IMR-90 (cell line): Measurements from ENCODE around the gene LYSMD4. TPM values are rescaled to one million over a fixed set of nuclear protein-coding genes. Genes with fewer than 3 reads are reported as not detected.

ENCODE experiments used
- ATAC-seq: fragments of 200-7000 bp; cut with Tn5 transposase; 2 replicates; pipeline ENCODE4 v1.9.1; 2020; ENCODE audit warnings: low read depth, mild to moderate bottlenecking, moderate library complexity
- BruUV-seq: library from RNA; stranded (reverse); fragments of 400-500 nt; replicated peaks from 2 replicates; lab custom pipeline; 2021; lab: Mats Ljungman, UMichigan
- CTCF ChIA-PET: fragments of 300-600 bp; formaldehyde crosslinking; extraction: SDS; loops from one replicate; lab custom pipeline; 2021; ENCODE audit warnings: antibody characterized with exemption; lab: Yijun Ruan, JAX
- POLR2A ChIA-PET: fragments of 300-600 bp; sonication (Branson Sonifier 250); formaldehyde crosslinking; loops from one replicate; lab custom pipeline; 2022; ENCODE audit warnings: antibody characterized with exemption; ENCODE audit not compliant: unreplicated experiment; lab: Charles Lee
- DNase-seq: peaks from one replicate; pipeline ENCODE4 v3.0.0; 2013
- H2AFZ ChIP-seq: replicated peaks from 2 replicates; pipeline ENCODE3; 2013; ENCODE audit warnings: low read length, mild to moderate bottlenecking; ENCODE audit not compliant: poor library complexity
- H2AK5ac ChIP-seq: 2 replicates; pipeline ENCODE4 v1.6.1; 2013; ENCODE audit warnings: low read depth, low read length, inconsistent platforms
- H2AK9ac ChIP-seq: replicated peaks from 2 replicates; pipeline ENCODE3; 2013; ENCODE audit warnings: mild to moderate bottlenecking, low read depth, low read length, moderate library complexity; ENCODE audit not compliant: poor library complexity
- H2BK120ac ChIP-seq: 2 replicates; pipeline ENCODE4 v1.6.1; 2013; ENCODE audit warnings: low read depth, low read length, inconsistent platforms
- H2BK15ac ChIP-seq: 3 replicates; pipeline ENCODE4 v1.6.1; 2013; ENCODE audit warnings: low read depth, low read length, inconsistent platforms
- H2BK20ac ChIP-seq: 2 replicates; pipeline ENCODE4 v1.6.1; 2013; ENCODE audit warnings: low read depth, mild to moderate bottlenecking, inconsistent platforms, low read length, moderate library complexity
- H2BK5ac ChIP-seq: 2 replicates; pipeline ENCODE4 v1.6.1; 2013; ENCODE audit warnings: mild to moderate bottlenecking, low read depth, low read length, inconsistent platforms; ENCODE audit not compliant: poor library complexity, severe bottlenecking
- H3K14ac ChIP-seq: replicated peaks from 2 replicates; pipeline ENCODE4 v1.6.1; 2013; ENCODE audit warnings: low read depth, low read length, inconsistent platforms
- H3K18ac ChIP-seq: 2 replicates; pipeline ENCODE4 v1.6.1; 2013; ENCODE audit warnings: low read depth, low read length, control low read depth
- H3K23ac ChIP-seq: 2 replicates; pipeline ENCODE4 v1.6.1; 2013; ENCODE audit warnings: low read depth, low read length, inconsistent platforms
- H3K27ac ChIP-seq: 2 replicates; pipeline ENCODE4 v1.5.1; 2013; ENCODE audit warnings: mild to moderate bottlenecking, control low read depth, low read length; ENCODE audit not compliant: insufficient read depth
- H3K27me3 ChIP-seq: 2 replicates; pipeline ENCODE4 v1.6.1; 2013; ENCODE audit warnings: low read length; ENCODE audit not compliant: control insufficient read depth, insufficient read depth
- H3K36me3 ChIP-seq: 2 replicates; pipeline ENCODE4 v1.6.1; 2013; ENCODE audit warnings: low read length, mixed read lengths; ENCODE audit not compliant: control insufficient read depth, insufficient read depth
- H3K4ac ChIP-seq: 2 replicates; pipeline ENCODE4 v1.6.1; 2013; ENCODE audit warnings: low read depth, low read length, inconsistent platforms
- H3K4me1 ChIP-seq: 2 replicates; pipeline ENCODE4 v1.6.1; 2013; ENCODE audit warnings: low read length, mixed read lengths; ENCODE audit not compliant: control insufficient read depth, insufficient read depth
- H3K4me2 ChIP-seq: 2 replicates; pipeline ENCODE4 v1.6.1; 2013; ENCODE audit warnings: low read depth, mild to moderate bottlenecking, control low read depth, low read length, moderate library complexity
- H3K4me3 ChIP-seq: 2 replicates; pipeline ENCODE4 v1.5.1; 2013; ENCODE audit warnings: low read depth, mild to moderate bottlenecking, control low read depth, low read length, moderate library complexity; ENCODE audit not compliant: insufficient read depth
- H3K56ac ChIP-seq: 2 replicates; pipeline ENCODE4 v1.6.1; 2013; ENCODE audit warnings: low read length, inconsistent platforms; ENCODE audit not compliant: insufficient read depth; ENCODE audit errors: extremely low read depth
- H3K79me1 ChIP-seq, 2 experiments: 2 replicates each; pipeline ENCODE4 v1.6.1; 2013; ENCODE audit warnings: low read length in 2 of 2, inconsistent platforms in 1 of 2, low read depth in 1 of 2
- H3K9ac ChIP-seq: 2 replicates; pipeline ENCODE4 v1.6.1; 2013; ENCODE audit warnings: low read depth, low read length, control low read depth
- H3K9me1 ChIP-seq: 2 replicates; pipeline ENCODE4 v1.6.1; 2013; ENCODE audit warnings: low read length, inconsistent platforms; ENCODE audit not compliant: insufficient read depth
- H3K9me3 ChIP-seq: 2 replicates; pipeline ENCODE4 v1.6.1; 2013; ENCODE audit warnings: low read length; ENCODE audit not compliant: control insufficient read depth, insufficient read depth
- H4K20me1 ChIP-seq: 2 replicates; pipeline ENCODE4 v1.6.1; 2013; ENCODE audit warnings: low read length, inconsistent platforms; ENCODE audit not compliant: insufficient read depth
- H4K5ac ChIP-seq: 2 replicates; pipeline ENCODE4 v1.6.1; 2013; ENCODE audit warnings: mild to moderate bottlenecking, low read depth, low read length, control low read depth
- H4K8ac ChIP-seq, 2 experiments: 2 replicates each; pipeline ENCODE4 v1.6.1; 2013; ENCODE audit warnings: low read depth in 2 of 2, low read length in 2 of 2, control low read depth in 1 of 2, inconsistent platforms in 1 of 2
- H4K91ac ChIP-seq: 2 replicates; pipeline ENCODE4 v1.6.1; 2013; ENCODE audit warnings: low read depth, low read length, inconsistent platforms; ENCODE audit not compliant: insufficient read depth
- BHLHE40 ChIP-seq: fragments of 150-350 bp; IDR thresholded peaks from 2 replicates; pipeline ENCODE4 v1.6.1; 2016; ENCODE audit warnings: mild to moderate bottlenecking, low read depth, low read length
- CHD1 ChIP-seq: IDR thresholded peaks from 2 replicates; pipeline ENCODE4 v1.6.1; 2012; ENCODE audit warnings: low read depth, low read length, improper control_type of control experiment
- CTCF ChIP-seq: conservative IDR thresholded peaks from 2 replicates; pipeline ENCODE4 v1.5.1; 2012; ENCODE audit warnings: mild to moderate bottlenecking, low read depth, low read length, improper control_type of control experiment
- MXI1 ChIP-seq: IDR thresholded peaks from 2 replicates; pipeline ENCODE4 v1.6.1; 2012; ENCODE audit warnings: low read depth, mild to moderate bottlenecking, low read length, moderate library complexity, borderline replicate concordance
- WGBS, 2 experiments: methylation state at CpG; one replicate each; pipeline versions ENCODE4 v1.1.5 to v1.1.7; 2013; ENCODE audit warnings: missing lambda C conversion rate in 2 of 2; ENCODE audit not compliant: insufficient read length in 1 of 2; ENCODE audit errors: extremely low coverage in 2 of 2; 5-methylcytosine and 5-hydroxymethylcytosine counted together
- dilution Hi-C: fragments of 300-500 bp; cut with HindIII; formaldehyde crosslinking; loops from one replicate; pipeline ENCODE4 v1.14.3; 2018; ENCODE audit warnings: low sequenced_read_pairs; ENCODE audit not compliant: unreplicated experiment
- in situ Hi-C: fragments of 300-500 bp; cut with MboI; formaldehyde crosslinking; loops from 3 replicates; pipeline ENCODE4 v1.14.3; 2019; ENCODE audit warnings: low sequenced_read_pairs, inconsistent platforms, mixed read lengths
- intact Hi-C: fragments of 100-400 bp; cut with micrococcal nuclease; formaldehyde crosslinking; loops from 2 replicates; pipeline ENCODE4 v1.10.0; 2022
- polyA plus RNA-seq, 3 experiments: library from polyadenylated mRNA; depleted of rRNA; stranded (reverse); fragments of >200 nt; gene quantifications; 2 replicates each; pipeline ENCODE4 v1.2.3, GENCODE V29; 2012; ENCODE audit warnings: low replicate concordance in 1 of 3
- total RNA-seq: library from RNA; depleted of rRNA; stranded (reverse); fragments of >200 nt; gene quantifications from 2 replicates; pipeline ENCODE4 v1.2.3, GENCODE V29; 2012

The LYSMD4 gene
- total and polyA plus RNA-seq, 2 of the 4 experiments (the other 2 are of a cell fraction), result 4.5 to 5.0 TPM

- no peak for ATAC-seq
Observed at GRCh38 chr15:99692825-99693224, 40.4 kb downstream of the LYSMD4 start.

More at GRCh38 chr15:99692825-99693224, 40.4 kb downstream of the LYSMD4 start:
- no peak overlapping the region for H3K27ac ChIP-seq
- H3K9ac ChIP-seq, result no peak overlapping the region
- no peak overlapping the region for H3K14ac ChIP-seq
- H4K91ac ChIP-seq, result no peak overlapping the region
- H4K20me1 ChIP-seq, result no peaks in the 10 kb centered on the region
- no peak overlapping the region for H4K8ac ChIP-seq
- H3K9me3 ChIP-seq, result no peaks in the 10 kb centered on the region
- H2AFZ ChIP-seq, result no peak overlapping the region
- no TSS peak for BruUV-seq
- no peak overlapping the region for H3K4me3 ChIP-seq
- H2AK5ac ChIP-seq, result no peak overlapping the region
- H3K23ac ChIP-seq, result no peak overlapping the region
- DNase-seq, result no peak
- peaks cover 21% of the 10 kb centered on the region for H3K36me3 ChIP-seq
- H3K4ac ChIP-seq, result no peak overlapping the region
- no peak overlapping the region for H3K18ac ChIP-seq
- H2BK20ac ChIP-seq, result no peak overlapping the region
- H2AK9ac ChIP-seq, result no peak overlapping the region
- no peak overlapping the region for H3K4me2 ChIP-seq
- H3K9me1 ChIP-seq, result peaks cover 4% of the 10 kb centered on the region; the same call in 1 of the 2 replicates
- H2BK5ac ChIP-seq, result no peak overlapping the region
- WGBS, 2 experiments, result 93% methylated on average over 2 of the region's 3 CpGs; no CpG with 5 or more reads in 1 of the 2 experiments
- no peak overlapping the region for H2BK120ac ChIP-seq
- intact Hi-C loops, result no loop called here
- no peak for TF ChIP-seq BHLHE40
- no peak for TF ChIP-seq CTCF
- TF ChIP-seq CHD1, result no peak
- no peak for TF ChIP-seq MXI1
- H3K56ac ChIP-seq, result no peak overlapping the region
- dilution Hi-C loops, result no loop called here
- CTCF ChIA-PET, result interaction anchor here (1.4 kb wide), 1 partner anchor 11 kb away, joined by 5 read pairs; no protein-coding TSS in a partner anchor
- H3K79me1 ChIP-seq, result peaks cover 0 to 6% of the 10 kb centered on the region in 2 experiments; a peak in 1 of 4 replicates
- POLR2A ChIA-PET, result no interaction called here
- H2BK15ac ChIP-seq, result no peak overlapping the region; the same call in 2 of the 3 replicates
- no peak overlapping the region for H4K5ac ChIP-seq
- H3K27me3 ChIP-seq, result no peaks in the 10 kb centered on the region
- in situ Hi-C loops, result no loop called here
- no peaks in the 10 kb centered on the region for H3K4me1 ChIP-seq
